GM18870 (cell line): Measurements from ENCODE around the gene SMAD3.
"Not testable (repeated sequence)": the region's sequence is repeated elsewhere in the genome, so short reads cannot be mapped to it uniquely, and the experiment has no call there.

ENCODE experiments used
- ATAC-seq: cut with Tn5 transposase; IDR thresholded peaks from one replicate; pipeline ENCODE4 v1.9.1; 2021; ENCODE audit warnings: moderate library complexity; ENCODE audit not compliant: unreplicated experiment

The SMAD3 gene

GRCh38 chr15:67140078-67140833 lies 74.9 kb downstream of the SMAD3 start:
- ATAC-seq, result no peak

GRCh38 chr15:67142092-67142766 lies 76.8 kb downstream of the SMAD3 start:
- ATAC-seq, result no peak

- no peak for ATAC-seq
These were observed 77.3 kb downstream of the SMAD3 start for GRCh38 chr15:67142767-67143100.

- no peak for ATAC-seq
These were observed 78.2 kb downstream of the SMAD3 start for GRCh38 chr15:67143646-67144045.

- no peak for ATAC-seq
These were observed 79.4 kb downstream of the SMAD3 start for GRCh38 chr15:67144609-67145311.

GRCh38 chr15:67145312-67145610 lies 79.9 kb downstream of the SMAD3 start:
- no peak for ATAC-seq

- ATAC-seq, result no peak
These were observed 80.3 kb downstream of the SMAD3 start for GRCh38 chr15:67145710-67146109.

GRCh38 chr15:67146234-67146633 lies 80.8 kb downstream of the SMAD3 start:
- no peak for ATAC-seq

- no peak for ATAC-seq
These were observed 81.5 kb downstream of the SMAD3 start for GRCh38 chr15:67146875-67147381.

- no peak for ATAC-seq
These were observed 82.1 kb downstream of the SMAD3 start for GRCh38 chr15:67147396-67147949.

- ATAC-seq, result no peak
These were observed 82.8 kb downstream of the SMAD3 start for GRCh38 chr15:67148196-67148701.

GRCh38 chr15:67149068-67149772 lies 83.8 kb downstream of the SMAD3 start:
- ATAC-seq, result no peak

GRCh38 chr15:67149773-67150022 lies 84.3 kb downstream of the SMAD3 start:
- no peak for ATAC-seq

- no peak for ATAC-seq
These were observed 84.8 kb downstream of the SMAD3 start for GRCh38 chr15:67150023-67150860.

GRCh38 chr15:67152429-67152828 lies 87.0 kb downstream of the SMAD3 start:
- ATAC-seq, result no peak

- ATAC-seq, result not testable (repeated sequence)
These were observed 87.6 kb downstream of the SMAD3 start for GRCh38 chr15:67153044-67153443.

- no peak for ATAC-seq
These were observed 88.8 kb downstream of the SMAD3 start for GRCh38 chr15:67154249-67154648.

GRCh38 chr15:67156426-67156825 lies 91.0 kb downstream of the SMAD3 start:
- ATAC-seq, result no peak

- no peak for ATAC-seq
These were observed 91.4 kb downstream of the SMAD3 start for GRCh38 chr15:67156834-67157233.

GRCh38 chr15:67157521-67158252 lies 92.3 kb downstream of the SMAD3 start:
- no peak for ATAC-seq
